HG03520 (cell line): Measurements from ENCODE around the gene SLC35E2B.
"Not testable (repeated sequence)": the region's sequence is repeated elsewhere in the genome, so short reads cannot be mapped to it uniquely, and the experiment has no call there.

Experiments
- ATAC-seq: cut with Tn5 transposase; IDR thresholded peaks from one replicate; pipeline ENCODE4 v1.9.1; 2021; ENCODE audit warnings: mild to moderate bottlenecking, moderate library complexity; ENCODE audit not compliant: unreplicated experiment

The SLC35E2B gene

GRCh38 chr1:1704284-1704957, 11.8 kb upstream of the SLC35E2B start:
- ATAC-seq, result not testable (repeated sequence)

- ATAC-seq, result no peak
Observed at GRCh38 chr1:1703796-1704195, 11.2 kb upstream of the SLC35E2B start.

GRCh38 chr1:1702506-1702905, 9.9 kb upstream of the SLC35E2B start:
- ATAC-seq, result not testable (repeated sequence)

GRCh38 chr1:1700557-1700956, 8.0 kb upstream of the SLC35E2B start:
- ATAC-seq, result not testable (repeated sequence)

DNA sequence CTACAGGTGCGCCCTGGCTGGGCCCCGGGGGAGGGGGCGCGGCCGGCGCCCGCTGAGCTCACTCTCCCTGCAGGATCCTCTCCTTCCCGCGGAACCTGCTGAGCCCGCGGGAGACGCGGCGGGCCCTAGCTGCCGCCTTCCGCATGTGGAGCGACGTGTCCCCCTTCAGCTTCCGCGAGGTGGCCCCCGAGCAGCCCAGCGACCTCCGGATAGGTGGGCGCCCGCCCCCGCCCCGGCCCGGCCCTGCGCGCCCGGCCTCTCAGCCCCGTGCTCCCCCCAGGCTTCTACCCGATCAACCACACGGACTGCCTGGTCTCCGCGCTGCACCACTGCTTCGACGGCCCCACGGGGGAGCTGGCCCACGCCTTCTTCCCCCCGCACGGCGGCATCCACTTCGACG, 7.5 kb upstream of the SLC35E2B start:
- ATAC-seq, result not testable (repeated sequence)

DNA sequence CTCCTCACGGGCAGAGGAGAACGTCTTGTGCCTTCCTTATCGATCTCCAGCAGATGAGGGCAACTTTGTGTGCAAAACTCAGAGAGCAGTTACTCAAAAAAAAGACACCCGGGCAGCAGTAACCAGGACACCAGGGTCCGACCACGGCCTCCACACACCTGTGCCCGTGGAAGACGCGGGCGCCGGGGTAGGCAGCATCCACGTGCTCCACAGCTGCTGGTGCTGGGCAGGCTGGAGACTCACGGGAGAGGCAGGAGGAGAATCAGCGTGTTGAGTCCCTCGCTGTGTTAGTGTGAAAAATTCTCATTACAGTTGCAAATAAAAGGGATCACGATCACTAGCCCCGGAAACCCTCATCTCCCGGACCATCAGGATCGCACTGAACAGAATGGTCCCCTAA, 6.5 kb upstream of the SLC35E2B start:
- ATAC-seq, result not testable (repeated sequence)

GRCh38 chr1:1697358-1698183, 5.0 kb upstream of the SLC35E2B start:
- not testable (repeated sequence) for ATAC-seq

- ATAC-seq, result not testable (repeated sequence)
Observed at GRCh38 chr1:1696431-1697357, 4.1 kb upstream of the SLC35E2B start.

- peak; percentile 40 for ATAC-seq
Observed at GRCh38 chr1:1692324-1692713, 276 bp downstream of the SLC35E2B start.

GRCh38 chr1:1691443-1691842, 1.2 kb downstream of the SLC35E2B start:
- ATAC-seq, result not testable (repeated sequence)

- not testable (repeated sequence) for ATAC-seq
Observed at GRCh38 chr1:1689526-1689925, 3.1 kb downstream of the SLC35E2B start.

DNA sequence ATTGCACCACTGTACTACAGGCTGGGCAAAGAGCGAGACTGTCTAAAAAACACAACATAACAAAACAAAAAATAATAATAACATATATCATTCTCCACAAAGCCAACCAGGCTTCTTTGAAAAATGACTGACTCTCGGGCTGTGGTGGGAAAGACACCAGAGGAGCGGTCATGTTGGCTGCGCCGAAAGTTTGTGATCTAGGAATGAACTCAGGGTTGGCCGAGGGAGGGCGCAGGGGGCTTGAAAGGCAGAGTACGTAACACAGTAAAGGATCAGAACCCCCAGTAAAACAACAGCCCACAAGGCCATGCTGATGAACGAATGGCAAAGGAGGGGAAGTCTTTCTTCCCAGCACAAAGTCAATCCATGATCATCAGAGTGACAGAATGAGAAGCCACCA, 4.7 kb downstream of the SLC35E2B start:
- no peak for ATAC-seq

- ATAC-seq, result no peak
Observed at GRCh38 chr1:1684031-1684681, 8.4 kb downstream of the SLC35E2B start.

DNA sequence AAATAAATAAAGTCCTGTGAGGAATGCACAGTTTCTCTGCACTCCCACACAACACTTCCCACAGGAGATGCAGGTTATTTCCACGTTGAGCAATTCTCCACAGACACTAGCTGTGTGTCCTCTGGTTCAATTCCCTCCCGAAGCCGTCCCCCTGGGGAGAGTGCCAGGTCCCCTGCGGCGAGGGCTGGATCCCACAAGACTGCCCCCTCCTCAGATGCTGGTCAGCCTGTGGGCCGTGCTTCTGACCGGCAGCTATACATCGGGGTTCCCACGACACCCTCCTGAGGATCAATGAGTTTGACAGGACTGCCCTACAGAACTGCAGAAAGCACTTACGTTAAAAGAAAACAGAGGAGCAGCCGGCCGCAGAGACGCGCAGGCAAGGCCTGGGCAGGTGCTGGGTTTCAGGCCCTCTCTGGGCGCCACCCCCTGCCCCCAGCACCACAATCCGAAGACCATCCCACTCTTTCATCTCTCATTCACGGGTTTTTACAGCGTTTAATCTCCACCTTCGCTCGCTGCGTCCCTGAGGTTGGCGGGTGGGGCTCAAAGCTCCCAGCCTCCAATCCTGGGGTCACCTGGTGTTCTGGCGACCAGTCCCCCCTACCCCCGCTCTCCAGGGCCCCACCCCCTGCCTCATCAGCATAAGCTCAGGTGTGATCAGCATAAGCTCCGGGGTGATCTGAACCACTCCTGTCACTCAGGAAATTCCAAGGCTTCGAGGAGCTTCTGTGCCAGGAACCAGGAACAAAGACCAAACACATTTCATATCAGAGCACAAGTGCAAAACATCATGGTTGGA, 9.3 kb downstream of the SLC35E2B start:
- no peak for ATAC-seq

DNA sequence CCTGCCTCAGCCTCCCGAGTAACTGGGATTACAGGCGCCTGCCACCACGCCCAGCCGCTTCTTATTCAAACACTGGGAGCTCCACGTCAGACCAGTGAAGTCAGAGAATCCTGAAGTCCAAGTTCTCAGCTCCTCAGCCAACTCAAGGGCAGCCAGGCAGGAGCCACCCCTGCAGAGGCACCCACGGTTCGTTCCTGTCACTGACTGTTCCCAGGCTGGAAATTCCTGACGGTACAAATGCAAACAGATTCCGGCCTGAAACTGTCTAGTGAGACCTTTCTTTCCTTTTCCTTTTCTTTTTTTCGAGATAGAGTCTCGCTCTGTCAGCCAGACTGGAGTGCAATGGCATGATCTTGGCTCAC, 11.7 kb downstream of the SLC35E2B start:
- no peak for ATAC-seq

DNA sequence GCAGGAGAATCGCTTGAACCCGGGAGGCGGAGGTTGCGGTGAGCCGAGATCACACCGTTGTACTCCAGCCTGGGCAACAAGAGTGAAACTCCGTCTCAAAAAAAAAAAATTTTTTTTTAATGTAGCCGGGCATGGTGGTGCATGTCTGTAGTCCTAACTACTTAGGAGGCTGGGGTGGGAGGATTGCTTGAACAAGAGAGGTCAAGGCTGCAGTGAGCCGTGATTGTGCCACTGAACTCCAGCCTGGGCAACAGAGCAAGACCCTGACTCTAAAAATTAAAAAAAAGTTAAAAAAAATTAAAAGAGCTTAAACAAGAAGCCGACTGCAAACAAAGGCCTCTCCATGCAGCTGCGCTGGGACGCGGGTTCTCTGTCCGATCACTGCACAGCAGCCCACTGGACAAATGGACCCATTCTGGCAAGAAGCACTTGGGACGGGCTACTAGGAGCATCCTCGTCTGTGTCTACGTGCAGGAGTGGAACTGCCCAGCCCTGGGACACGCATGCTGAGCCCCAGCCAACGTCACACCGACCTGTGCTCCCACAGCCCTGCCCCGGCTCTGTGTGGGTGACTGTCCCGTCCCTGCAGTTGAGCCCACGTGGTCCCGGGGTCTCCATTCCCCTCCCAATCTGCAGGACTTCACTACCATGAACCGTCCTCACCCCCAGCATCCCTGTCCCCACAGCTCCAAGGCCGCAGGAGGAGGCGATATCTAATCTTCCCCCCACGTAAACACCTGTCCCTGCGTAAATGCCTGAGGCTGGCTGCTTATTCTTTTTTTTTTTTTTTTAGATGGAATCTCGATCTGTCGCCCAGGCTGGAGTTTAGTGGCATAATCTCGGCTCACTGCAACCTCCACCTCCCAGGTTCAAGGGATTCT, 12.3 kb downstream of the SLC35E2B start:
- no peak for ATAC-seq

- peak; percentile 3 for ATAC-seq
Observed at GRCh38 chr1:1678581-1679380, 13.8 kb downstream of the SLC35E2B start.
